ENCODE results near the gene ENG. TPM values are rescaled to one million over a fixed set of nuclear protein-coding genes. Genes with fewer than 3 reads are reported as not detected.

The ENG gene
- total and polyA plus RNA-seq, 2 of the 8 experiments (the other 6 are each of a cell fraction or from before 2014, with no cell fraction given): 1.8 to 4.4 TPM

GRCh38 chr9:127806871-127807270, 47.6 kb downstream of the ENG start (continued):
- TF ChIP-seq GTF2F1 (IDR thresholded peaks at IDR 0.05; ENCODE audit: borderline replicate concordance, low read depth, low read length) (no peak), SP1 (IDR thresholded peaks at IDR 0.05; ENCODE audit: low read depth, low read length) (no peak), ZNF274 (IDR thresholded peaks at IDR 0.05; ENCODE audit: borderline replicate concordance, extremely low read depth, low read length) (no peak), RXRA (IDR thresholded peaks at IDR 0.05; ENCODE audit: insufficient read depth, low read depth, low read length) (no peak)
